ENCODE data around the gene PARD3. TPM values are rescaled to one million over a fixed set of nuclear protein-coding genes. Genes with fewer than 3 reads are reported as not detected.

PARD3 gene
- polyA plus RNA-seq, 3 donors: 79.3 to 88.4 (median 87.3) TPM

DNA sequence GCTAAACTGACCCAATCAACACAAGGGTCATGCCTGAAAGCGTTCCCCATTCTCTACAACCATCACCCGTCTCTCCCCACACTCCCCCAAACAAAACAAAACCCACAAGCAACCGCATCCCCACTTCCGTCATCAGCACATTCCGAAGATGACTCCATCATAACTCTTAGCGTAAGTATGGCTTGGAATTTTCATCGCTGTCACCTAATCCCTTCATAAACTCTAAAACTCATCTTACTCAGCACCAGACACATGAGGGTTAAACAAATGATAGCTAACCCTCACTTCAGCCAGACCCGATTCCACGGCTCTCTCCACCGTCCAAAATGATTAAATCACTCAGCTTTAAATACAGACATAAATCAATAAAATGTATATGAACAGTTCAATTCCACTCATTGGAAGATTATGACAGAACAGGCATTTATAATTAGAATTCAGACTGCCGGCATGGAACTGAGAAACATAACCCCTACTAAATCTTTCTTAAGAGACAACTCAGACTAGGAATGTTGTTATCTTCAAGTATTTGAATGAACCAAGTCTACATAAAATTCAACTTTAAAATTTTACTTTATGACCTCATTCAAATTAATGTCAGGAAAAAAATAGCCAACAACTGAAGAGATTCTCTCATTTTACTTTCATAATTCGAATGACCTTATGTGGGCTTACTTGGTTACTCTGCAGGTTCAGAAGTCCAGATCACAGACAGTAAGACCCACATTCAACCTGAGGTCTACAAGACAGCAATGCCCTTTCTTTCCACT is 215.9 kb downstream of the PARD3 start:
- no peak for DNase-seq (ENCODE audit: low read depth in 3 of 3, low spot score in 2 of 3)

GRCh38 chr10:34596351-34596750 is 218.7 kb downstream of the PARD3 start:
- no peak for DNase-seq (ENCODE audit: low read depth in 3 of 3, low spot score in 2 of 3)

GRCh38 chr10:34593930-34594329 is 221.2 kb downstream of the PARD3 start:
- DNase-seq (ENCODE audit: low read depth in 3 of 3, low spot score in 2 of 3): no peak

DNA sequence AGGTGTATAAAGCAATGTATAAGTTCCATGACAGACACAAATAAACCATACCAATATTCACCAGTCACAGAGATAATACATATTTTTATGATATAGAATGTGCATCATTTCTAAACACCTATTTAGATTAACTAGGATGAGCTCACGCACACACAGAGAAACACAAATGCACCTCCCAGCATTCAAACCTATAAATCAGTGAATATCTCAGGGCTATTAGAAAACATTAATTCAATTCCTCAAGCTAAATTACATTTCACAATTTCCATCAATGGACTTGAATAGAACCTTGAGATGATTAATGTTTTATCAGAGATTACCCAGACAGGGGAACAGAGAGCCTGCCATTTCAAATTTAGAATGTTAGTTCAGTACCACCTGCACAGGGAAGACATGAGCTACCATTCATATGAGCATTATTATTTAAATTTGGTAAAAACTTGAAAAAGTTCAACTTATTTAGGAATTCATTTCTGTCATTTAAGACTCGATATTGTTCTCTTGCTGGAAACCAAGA is 221.7 kb downstream of the PARD3 start:
- no peak for DNase-seq (ENCODE audit: low read depth in 3 of 3, low spot score in 2 of 3)

DNA sequence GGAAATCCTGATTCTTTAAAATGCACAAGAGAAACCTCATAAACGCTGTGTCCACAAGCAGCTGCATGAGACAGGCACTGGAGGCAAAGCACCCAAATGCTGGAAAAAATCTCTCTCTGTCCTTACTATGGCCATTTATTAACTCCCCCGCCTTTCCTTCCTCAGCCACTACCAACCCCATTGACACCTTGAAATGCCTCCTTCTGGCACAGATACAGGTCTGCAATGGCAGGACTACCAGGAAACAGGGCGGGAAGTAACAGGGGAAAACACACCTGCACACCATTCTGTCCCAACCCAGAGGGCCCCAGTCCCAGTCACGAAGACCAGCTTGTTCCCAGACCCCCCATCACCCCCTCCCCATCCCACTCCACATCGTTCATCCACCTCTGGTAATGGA is 224.3 kb downstream of the PARD3 start:
- DNase-seq (ENCODE audit: low read depth in 3 of 3, low spot score in 2 of 3): no peak

- DNase-seq (ENCODE audit: low read depth in 3 of 3, low spot score in 2 of 3): no peak
Measured at GRCh38 chr10:34589275-34589674, 225.8 kb downstream of the PARD3 start.

DNA sequence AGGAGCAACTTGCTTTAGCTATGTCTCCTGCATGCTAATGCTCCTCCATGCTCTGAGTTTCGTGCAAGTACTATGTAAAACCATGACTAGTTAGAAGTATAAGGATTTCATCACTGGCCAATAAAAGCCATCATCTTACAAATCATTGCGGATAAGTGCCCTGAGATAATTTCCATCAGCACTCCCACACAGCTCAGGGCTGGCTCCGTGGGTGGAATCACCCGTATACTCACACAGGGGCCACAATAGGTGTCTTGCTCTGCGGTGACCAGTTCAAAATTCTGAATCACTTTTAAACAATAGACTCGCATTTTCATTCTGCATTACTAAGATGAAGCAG is 227.4 kb downstream of the PARD3 start:
- no peak for DNase-seq (ENCODE audit: low read depth in 3 of 3, low spot score in 2 of 3)

- no peak for DNase-seq (ENCODE audit: low read depth in 3 of 3, low spot score in 2 of 3)
Measured at GRCh38 chr10:34587002-34587679, 228.0 kb downstream of the PARD3 start.

DNA sequence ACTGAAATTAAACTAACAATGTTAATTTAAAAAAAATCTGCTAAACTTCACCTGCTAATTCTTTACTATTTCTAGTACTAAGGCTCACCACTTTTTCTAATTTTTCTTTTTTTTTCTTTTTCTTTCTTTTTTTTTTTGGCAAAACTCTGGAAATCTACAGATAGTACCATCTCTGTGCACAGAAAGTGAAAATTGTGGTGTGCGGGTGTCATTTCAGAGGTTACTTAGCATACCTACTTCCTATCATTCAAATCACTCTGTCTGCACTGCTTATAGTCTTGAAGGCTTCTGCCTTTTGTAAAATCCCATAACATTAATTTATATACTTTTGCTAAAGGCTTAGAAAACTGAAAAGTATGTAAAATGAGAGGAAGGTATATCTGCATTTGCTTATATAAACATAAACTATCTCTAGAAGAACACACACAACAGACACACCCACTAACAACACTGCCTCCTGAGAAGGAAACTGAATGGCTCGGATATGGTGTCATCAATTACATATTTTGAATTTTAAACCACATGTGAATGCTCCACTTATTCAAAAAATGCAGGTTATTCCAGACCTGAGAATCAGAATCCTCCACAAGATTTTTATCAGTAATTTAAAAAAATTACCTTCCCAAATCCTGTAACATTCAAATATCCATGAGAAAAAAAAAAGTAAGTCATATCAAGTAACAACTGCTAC is 229.5 kb downstream of the PARD3 start:
- no peak for DNase-seq (ENCODE audit: low read depth in 3 of 3, low spot score in 2 of 3)

GRCh38 chr10:34584164-34584563 is 230.9 kb downstream of the PARD3 start:
- no peak for DNase-seq (ENCODE audit: low read depth in 3 of 3, low spot score in 2 of 3)

GRCh38 chr10:34581801-34582532 is 233.1 kb downstream of the PARD3 start:
- DNase-seq (ENCODE audit: low read depth in 3 of 3, low spot score in 2 of 3): no peak

GRCh38 chr10:34580643-34581042 is 234.5 kb downstream of the PARD3 start:
- no peak for DNase-seq (ENCODE audit: low read depth in 3 of 3, low spot score in 2 of 3)

GRCh38 chr10:34580214-34580613 is 234.9 kb downstream of the PARD3 start:
- no peak for DNase-seq (ENCODE audit: low read depth in 3 of 3, low spot score in 2 of 3)

DNA sequence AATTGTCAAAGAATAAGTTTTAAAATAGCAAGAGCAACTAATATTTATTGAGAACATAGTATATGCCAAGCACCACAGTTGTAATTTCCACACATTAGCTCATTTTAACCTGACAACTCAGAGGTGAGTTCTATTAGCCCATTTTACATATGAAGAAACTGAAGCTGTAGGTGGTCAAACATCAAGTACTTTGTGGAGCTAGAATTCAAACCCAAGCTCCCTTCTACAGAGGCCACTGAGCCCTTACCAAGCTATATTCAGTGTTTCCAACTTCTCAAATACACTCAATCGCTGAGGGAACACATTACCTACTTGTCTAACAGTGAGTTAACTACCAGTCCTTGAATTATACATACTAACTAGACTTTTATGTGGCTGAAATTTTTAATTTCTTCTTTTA is 236.6 kb downstream of the PARD3 start:
- no peak for DNase-seq (ENCODE audit: low read depth in 3 of 3, low spot score in 2 of 3)

- no peak for DNase-seq (ENCODE audit: low read depth in 3 of 3, low spot score in 2 of 3)
Measured at GRCh38 chr10:34576797-34577196, 238.3 kb downstream of the PARD3 start.

GRCh38 chr10:34575882-34576281 is 239.2 kb downstream of the PARD3 start:
- no peak for DNase-seq (ENCODE audit: low read depth in 3 of 3, low spot score in 2 of 3)

DNA sequence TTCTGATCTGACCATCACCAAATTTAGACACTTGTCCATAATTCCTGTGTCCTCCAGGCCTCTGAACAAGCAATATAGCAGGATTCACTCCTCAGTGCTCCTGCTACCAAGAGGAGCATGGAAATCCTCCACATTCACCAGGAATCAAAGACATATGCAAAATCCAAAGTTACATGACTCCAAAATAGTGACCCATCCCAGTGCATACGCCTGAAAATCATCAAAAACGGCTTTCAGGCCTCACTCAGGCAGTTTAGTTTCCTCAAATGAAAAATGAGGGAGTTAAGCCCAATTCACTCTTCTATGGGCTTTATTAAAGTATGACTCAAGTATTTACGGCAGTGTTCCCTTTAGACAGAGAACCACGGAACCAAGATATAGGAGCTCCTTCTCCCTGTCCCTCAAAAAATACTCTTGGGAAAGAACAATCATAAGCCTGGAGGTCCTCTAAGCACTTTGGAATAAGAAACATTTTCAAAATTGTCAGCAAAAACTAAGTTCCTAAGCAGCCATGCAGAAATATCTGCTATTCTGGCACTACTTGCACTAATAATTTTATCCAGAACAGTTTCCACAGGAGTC is 240.7 kb downstream of the PARD3 start:
- no peak for DNase-seq (ENCODE audit: low read depth in 3 of 3, low spot score in 2 of 3)

DNA sequence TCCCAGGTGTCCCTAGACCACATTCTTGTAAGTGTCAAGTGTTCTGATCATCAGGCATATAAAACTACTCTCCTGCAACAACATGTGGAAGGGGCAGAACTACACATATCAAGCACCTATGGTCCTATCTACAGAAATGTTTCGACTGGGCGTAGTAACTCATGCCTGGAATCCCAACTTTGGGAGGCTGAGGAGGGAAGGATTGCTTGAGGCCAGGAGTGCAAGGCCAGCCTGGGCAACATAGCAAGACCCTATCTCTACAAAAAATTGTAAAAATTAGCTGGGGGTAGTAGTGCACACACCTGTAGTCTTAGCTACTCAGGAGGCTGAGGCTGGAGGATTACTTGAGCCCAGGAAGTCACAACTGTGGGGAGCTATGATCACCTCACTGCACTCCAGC is 244.2 kb downstream of the PARD3 start:
- DNase-seq (ENCODE audit: low read depth in 3 of 3, low spot score in 2 of 3): no peak

- DNase-seq (ENCODE audit: low read depth in 3 of 3, low spot score in 2 of 3): no peak
Measured at GRCh38 chr10:34567659-34568253, 247.3 kb downstream of the PARD3 start.

- no peak for DNase-seq (ENCODE audit: low read depth in 3 of 3, low spot score in 2 of 3)
Measured at GRCh38 chr10:34565934-34566333, 249.2 kb downstream of the PARD3 start.

All from right renal cortex interstitium (tissue), 3 donors.